Kidney (tissue), 14 donors: ENCODE measurements around the gene EIF4B. TPM values are rescaled to one million over a fixed set of nuclear protein-coding genes. Genes with fewer than 3 reads are reported as not detected.

Experiments
- DNase-seq, 5 donors: peaks; one replicate each; pipeline ENCODE4 v3.0.0-alpha.2; 2013 to 2020
- FAIRE-seq: peaks from 2 replicates; lab custom pipeline; 2012; peaks lifted over from hg19 to GRCh38; lab: Jason Lieb, UNC
- H3K27ac ChIP-seq, 2 donors: one replicate each; pipeline ENCODE4 v1.7.0; 2013; ENCODE audit warnings: low read depth in 2 of 2, low read length in 2 of 2, inconsistent platforms in 1 of 2
- H3K27me3 ChIP-seq: one replicate; pipeline ENCODE4 v1.7.1; 2013; ENCODE audit warnings: low read length, inconsistent platforms; ENCODE audit not compliant: control insufficient read depth, insufficient read depth
- H3K36me3 ChIP-seq, 3 donors: one replicate each; pipeline versions ENCODE4 v1.7.0 to v1.7.1; 2013; ENCODE audit warnings: low read length in 3 of 3, control low read depth in 1 of 3, inconsistent platforms in 1 of 3; ENCODE audit not compliant: insufficient read depth in 3 of 3, control insufficient read depth in 2 of 3
- H3K4me1 ChIP-seq, 3 donors: one replicate each; pipeline versions ENCODE4 v1.7.0 to v1.7.1; 2013; ENCODE audit warnings: low read length in 3 of 3, inconsistent platforms in 1 of 3, low read depth in 1 of 3; ENCODE audit not compliant: control insufficient read depth in 2 of 3, insufficient read depth in 2 of 3
- H3K4me3 ChIP-seq, 3 donors: one replicate each; pipeline versions ENCODE4 v1.7.0 to v1.8.1; 2013; ENCODE audit warnings: low read length in 3 of 3, control low read depth in 1 of 3, inconsistent platforms in 1 of 3
- H3K9ac ChIP-seq, 3 donors: one replicate each; pipeline versions ENCODE4 v1.7.0 to v1.7.1; 2013; ENCODE audit warnings: low read length in 3 of 3, control low read depth in 1 of 3, inconsistent platforms in 1 of 3
- H3K9me3 ChIP-seq, 3 donors: one replicate each; pipeline versions ENCODE4 v1.7.0 to v1.7.1; 2013; ENCODE audit warnings: low read length in 3 of 3, control low read depth in 1 of 3, inconsistent platforms in 1 of 3; ENCODE audit not compliant: control insufficient read depth in 2 of 3, insufficient read depth in 1 of 3
- intact Hi-C: fragments of 100-400 bp; cut with DNase I; formaldehyde crosslinking; loops from one replicate; pipeline ENCODE4 v1.11.1; 2022
- polyA plus RNA-seq: library from polyadenylated mRNA; stranded (reverse); fragments of 350-450 nt; fragmentation: Illumina TruSeq; extraction: RNeasy Lipid Tissue Mini Kit (QIAGEN cat#74804); gene quantifications from one replicate; pipeline ENCODE4 v1.2.3, GENCODE V29; 2014; ENCODE audit warnings: low read depth, low replicate concordance; ENCODE audit not compliant: insufficient read depth
- total RNA-seq: library from RNA; stranded (reverse); fragmentation: NEBNext Ultra II Directional; extraction: Animal tissue kit (Norgen Biotek cat#: 25700); gene quantifications from one replicate; pipeline ENCODE4 v1.2.1, GENCODE V29; 2021
- TF ChIP-seq, protein P1 (sequence below): IDR thresholded peaks from 3 replicates; pipeline ENCODE4 v1.5.1; 2012; ENCODE audit warnings: mild to moderate bottlenecking, moderate library complexity, borderline replicate concordance; ENCODE audit not compliant: insufficient read depth; ENCODE audit errors: extremely low read depth
- donor health status: control.
- donor health status: control.
- donor health status: control.
- donor health status: control.
- donor health status: control.
- donor health status: DM: yes; HTN: yes; CAD: no.
- donor health status: Normal renal cell carcinoma (clear cell type).

The EIF4B gene
- total and polyA plus RNA-seq, 2 donors from 2014 or later, result 114 to 417 TPM

DNA sequence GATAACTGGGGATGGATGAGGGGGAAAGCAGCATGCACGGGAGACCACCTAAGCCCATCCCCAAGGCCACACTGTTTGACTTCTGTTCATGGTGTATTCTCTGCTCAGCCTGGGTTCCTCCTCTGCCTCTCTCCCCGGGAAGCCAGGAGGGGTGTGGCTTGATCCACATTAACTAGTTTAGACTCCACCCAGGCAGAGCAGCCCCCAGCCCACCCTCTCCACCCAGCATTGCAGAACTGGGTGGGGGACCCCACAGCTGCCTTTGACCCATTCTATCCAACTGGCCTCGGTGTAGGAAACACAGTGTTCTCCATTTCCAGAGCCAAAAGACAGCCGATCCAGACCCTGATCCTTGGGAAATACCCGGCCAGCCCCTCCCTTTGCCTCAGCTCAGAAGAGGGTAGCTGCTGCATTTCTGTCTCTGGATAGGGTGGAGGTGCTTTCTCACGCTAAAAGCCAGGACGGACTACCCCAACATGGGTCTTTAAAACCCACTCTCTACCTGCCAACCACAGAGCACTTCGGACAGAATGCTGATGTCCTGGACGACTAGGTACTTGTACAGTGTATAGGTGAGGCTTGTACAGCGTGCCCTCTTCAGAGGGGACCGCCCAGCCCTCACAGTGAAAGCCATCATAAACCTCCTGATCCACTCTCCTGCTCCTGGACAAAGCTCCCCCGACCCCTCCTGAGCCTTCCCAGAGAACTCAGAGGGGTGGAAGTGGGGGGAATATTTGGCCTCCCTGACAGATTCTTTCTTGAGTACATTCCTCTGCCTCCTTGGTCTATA lies 63.6 kb downstream of the EIF4B start:
- peaks cover 0 to 14% (median 7%) of the 10 kb centered on the region in 3 donors for H3K36me3 ChIP-seq
- peak in 1 of 5 donors; percentile 72 for DNase-seq
- FAIRE-seq, result no peak

GRCh38 chr12:53070877-53071492 lies 64.7 kb downstream of the EIF4B start:
- no peak overlapping the region for H3K9ac ChIP-seq
- peak in 1 of 5 donors; percentile 69 for DNase-seq
- TF ChIP-seq, protein P1, sequence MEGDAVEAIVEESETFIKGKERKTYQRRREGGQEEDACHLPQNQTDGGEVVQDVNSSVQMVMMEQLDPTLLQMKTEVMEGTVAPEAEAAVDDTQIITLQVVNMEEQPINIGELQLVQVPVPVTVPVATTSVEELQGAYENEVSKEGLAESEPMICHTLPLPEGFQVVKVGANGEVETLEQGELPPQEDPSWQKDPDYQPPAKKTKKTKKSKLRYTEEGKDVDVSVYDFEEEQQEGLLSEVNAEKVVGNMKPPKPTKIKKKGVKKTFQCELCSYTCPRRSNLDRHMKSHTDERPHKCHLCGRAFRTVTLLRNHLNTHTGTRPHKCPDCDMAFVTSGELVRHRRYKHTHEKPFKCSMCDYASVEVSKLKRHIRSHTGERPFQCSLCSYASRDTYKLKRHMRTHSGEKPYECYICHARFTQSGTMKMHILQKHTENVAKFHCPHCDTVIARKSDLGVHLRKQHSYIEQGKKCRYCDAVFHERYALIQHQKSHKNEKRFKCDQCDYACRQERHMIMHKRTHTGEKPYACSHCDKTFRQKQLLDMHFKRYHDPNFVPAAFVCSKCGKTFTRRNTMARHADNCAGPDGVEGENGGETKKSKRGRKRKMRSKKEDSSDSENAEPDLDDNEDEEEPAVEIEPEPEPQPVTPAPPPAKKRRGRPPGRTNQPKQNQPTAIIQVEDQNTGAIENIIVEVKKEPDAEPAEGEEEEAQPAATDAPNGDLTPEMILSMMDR, result no peak
- H3K36me3 ChIP-seq, result peaks cover 0 to 25% (median 11%) of the 10 kb centered on the region in 3 donors
- peaks cover 0 to 23% (median 0%) of the 10 kb centered on the region in 3 donors for H3K4me1 ChIP-seq
- H3K4me3 ChIP-seq, result no peak overlapping the region
- H3K27me3 ChIP-seq, result no peaks in the 10 kb centered on the region
- no peak for FAIRE-seq
- intact Hi-C loops, result no loop called here
- no peaks in the 10 kb centered on the region for H3K9me3 ChIP-seq
- no peak overlapping the region for H3K27ac ChIP-seq

More for the DNA sequence above, 63.6 kb downstream of the EIF4B start:
- intact Hi-C loops, result loop anchor here (10.0 kb wide), 1 partner anchor 125 kb away; no protein-coding TSS in a partner anchor
- no peak overlapping the region for H3K27ac ChIP-seq
- peaks cover 0 to 23% (median 0%) of the 10 kb centered on the region in 3 donors for H3K4me1 ChIP-seq
- no peaks in the 10 kb centered on the region for H3K27me3 ChIP-seq
- no peak overlapping the region for H3K9ac ChIP-seq
- TF ChIP-seq, protein P1, result no peak
- no peak overlapping the region for H3K4me3 ChIP-seq
- H3K9me3 ChIP-seq, result no peaks in the 10 kb centered on the region

- peak overlapping the region; percentile 58 to 70 for H3K27ac ChIP-seq
- H3K4me3 ChIP-seq, result peak overlapping the region in 1 of 3 donors; percentile 3
- peaks cover 0 to 24% (median 18%) of the 10 kb centered on the region in 3 donors for H3K36me3 ChIP-seq
- H3K27me3 ChIP-seq, result no peaks in the 10 kb centered on the region
- peaks cover 0 to 20% (median 0%) of the 10 kb centered on the region in 3 donors for H3K4me1 ChIP-seq
- DNase-seq (peak in 1 of 5 donors; percentile 93), FAIRE-seq (no peak)
- no peak overlapping the region for H3K9ac ChIP-seq
- intact Hi-C loops, result no loop called here
- TF ChIP-seq, protein P1, result no peak
- H3K9me3 ChIP-seq, result no peaks in the 10 kb centered on the region
Measured at GRCh38 chr12:53071591-53072551, 65.6 kb downstream of the EIF4B start.
